NCI-H446 (cell line): ENCODE results near the gene RPTOR.
A peak's percentile ranks its signal among the peaks of the same experiment; 100 is the strongest.

ENCODE experiments used
- DNase-seq, 2 experiments: peaks; one replicate each; lab custom pipeline; 2025; lab: John Stamatoyannopoulos, UW

Gene RPTOR

DNA sequence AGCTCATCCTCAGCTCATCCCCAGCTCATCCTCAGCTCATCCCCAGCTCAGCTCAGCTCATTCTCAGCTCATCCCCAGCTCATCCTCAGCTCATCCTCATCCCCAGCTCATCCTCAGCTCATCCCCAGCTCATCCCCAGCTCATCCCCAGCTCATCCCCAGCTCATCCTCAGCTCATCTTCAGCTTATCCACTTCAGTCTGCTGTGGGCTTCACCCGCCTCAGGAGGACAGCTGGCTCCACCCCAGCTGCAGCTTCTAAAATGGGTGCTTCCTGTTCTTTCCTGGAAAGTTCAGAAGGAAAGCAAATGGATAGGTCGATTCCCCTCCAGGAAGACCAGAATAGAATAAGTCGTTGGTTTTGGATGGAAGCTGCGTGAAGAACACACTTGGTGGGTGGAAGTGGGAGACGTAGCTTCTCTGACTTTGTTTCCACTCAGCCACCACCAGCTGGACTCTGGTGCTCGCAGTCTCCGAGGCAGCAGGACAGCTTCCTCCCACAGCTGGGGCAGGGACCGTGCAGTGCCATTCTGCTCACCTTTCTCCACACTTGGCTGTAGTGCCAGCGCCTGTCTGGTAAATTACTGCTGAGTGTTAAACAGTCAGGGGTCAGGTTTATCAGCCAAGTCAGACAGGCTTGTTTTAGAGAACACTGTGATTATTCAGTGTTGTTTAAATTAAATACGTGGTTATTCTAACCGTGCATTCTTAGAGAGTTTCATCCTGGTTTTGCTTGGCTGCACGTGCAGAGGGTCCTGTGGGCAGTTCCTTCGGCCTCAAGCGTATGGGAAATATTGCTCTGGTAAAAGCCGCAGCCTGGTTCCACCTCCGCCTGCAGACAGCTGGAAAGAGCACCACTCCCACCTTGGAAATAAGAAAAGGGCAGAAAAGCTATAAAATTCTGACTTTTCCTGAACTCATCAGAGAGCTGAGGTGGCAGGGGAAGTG lies 386.0 kb downstream of the RPTOR start:
- DNase-seq: no peak

DNA sequence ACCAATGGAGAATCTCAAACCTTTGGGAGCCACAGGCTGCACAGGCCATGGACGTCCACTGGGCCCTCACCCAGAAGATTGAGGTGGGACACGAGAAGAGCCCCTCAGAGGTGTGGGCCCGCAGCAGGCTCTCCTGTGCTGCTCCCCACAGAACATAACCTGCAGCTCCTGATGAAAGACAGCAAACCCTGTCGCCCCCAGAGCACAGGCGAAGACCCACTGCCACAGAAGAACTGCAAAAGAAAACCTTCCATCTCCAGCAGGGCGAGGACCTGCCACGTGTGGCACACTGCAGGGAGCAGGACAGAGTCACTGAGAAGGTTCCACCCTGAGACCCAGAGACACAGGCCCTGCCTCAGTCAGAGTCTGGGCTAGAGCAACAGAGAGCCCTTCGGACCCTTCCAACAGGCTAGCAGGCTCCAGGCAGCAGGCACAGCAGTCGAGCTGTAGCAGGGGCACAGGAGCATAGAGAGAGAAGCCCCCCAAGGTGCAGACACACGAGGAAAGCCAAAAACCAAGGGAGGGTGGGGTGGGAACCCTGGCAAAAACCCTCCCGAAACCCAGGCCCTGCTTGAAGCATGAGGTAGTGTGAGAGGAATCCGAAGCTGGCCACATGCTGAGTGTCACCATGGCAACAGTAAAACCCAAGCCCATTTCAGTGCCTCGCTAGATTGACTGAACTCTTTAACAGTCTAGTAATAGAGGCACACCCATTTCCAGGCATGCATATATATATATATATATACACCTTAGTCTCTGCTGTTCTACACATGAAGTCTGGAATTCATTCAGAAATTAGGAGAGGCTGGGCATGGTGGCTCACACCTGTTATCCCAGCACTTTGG lies 387.0 kb downstream of the RPTOR start:
- DNase-seq: no peak

DNA sequence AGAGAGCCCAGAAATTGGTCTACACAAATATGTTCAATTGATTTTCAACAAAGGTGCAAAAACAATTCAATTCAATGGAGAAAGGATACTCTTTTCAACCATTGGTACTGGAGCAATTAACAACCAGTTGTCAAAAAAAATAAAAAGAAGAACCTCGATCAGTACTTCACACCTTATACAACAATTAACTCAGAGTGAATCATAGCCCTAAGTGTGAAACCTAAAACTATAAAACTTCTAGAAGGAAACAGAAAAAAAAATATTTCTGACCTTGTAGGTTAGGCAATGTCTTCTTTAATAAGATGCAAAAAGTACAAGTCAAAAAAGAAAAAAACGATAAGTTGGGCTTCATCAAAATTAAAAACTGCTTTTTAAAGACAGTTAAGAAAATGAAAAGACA lies 390.9 kb downstream of the RPTOR start:
- no peak for DNase-seq

DNA sequence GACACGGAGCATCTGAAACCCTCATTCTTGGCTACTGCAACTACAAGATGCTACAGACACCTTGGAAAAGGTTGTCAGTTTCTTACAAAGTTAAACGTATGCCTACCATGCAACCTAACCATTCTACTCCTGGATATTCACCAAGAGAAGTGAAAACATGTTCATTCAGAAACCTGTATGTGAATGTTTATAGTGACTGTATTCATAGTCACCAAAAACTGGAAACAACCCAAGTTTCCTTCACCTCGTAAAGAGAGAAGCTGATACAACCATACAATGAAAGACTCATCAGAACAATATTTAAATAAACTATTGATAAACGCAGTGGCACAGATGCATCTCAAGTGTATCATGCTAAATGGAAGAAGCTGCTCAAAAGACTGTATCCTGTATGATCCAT lies 391.6 kb downstream of the RPTOR start:
- DNase-seq: no peak

DNA sequence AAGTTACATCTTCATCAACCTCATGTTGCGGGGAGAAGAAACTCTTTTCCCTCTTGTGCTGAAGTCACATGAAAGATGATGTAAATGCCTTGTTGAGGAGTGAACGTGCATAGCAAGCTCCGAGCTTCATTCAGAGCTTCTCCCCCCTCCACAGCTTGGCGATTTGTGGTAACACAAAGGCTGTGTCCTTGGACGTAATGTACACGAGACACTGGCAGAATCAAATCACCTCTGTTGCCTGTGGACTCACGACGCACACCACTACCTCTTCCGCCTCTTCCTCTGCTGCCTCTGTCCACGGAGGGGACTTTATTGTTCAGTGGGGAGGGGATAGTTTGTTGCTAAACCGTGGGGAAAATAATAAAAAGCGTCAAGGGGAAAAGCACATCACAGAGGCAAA lies 392.1 kb downstream of the RPTOR start:
- DNase-seq: no peak

DNA sequence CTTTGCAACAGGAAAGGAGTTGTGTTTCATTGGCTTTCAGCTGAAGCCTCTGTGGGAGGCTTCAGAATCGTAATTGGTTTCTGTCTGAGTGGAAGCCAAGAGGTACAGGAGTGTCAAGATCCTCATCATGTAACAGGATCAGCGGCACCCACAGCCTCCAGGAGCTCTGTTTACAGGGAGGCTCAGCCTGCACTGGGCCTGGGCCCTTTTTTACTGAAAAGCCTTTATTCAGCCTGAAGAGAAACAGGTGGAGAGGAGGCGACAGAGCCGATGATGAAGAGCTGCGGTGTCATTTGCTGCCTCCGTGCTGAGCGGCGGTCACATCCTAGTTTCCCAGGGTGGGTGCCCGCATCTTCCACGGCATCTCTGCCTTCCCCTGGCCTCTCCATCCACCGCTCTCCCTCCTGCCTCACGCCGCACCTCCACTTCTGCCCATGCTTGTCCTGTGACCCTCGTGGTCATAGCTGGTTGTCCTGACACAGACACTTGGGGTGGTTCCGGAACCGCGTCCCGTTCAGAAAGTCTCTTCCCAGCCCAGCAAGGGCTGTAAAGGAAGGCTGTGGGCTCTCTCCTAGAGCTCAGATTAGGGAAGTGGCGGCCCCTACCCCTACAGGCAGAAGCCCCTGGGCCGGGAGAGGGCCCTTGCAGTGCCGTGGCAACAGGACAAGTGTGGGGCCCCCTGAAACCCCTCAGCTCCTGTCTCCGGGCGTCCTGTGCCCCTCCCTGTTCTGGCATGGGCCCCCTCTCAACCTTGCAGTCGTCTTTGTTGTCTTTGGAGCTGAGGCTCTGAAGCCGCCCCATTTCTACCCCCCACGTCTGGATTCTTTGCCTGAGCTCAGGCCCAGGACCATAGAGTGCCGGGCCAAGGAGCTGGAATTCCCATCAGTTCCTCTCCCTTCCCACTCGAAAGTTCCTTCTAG lies 393.1 kb downstream of the RPTOR start:
- DNase-seq: no peak

DNA sequence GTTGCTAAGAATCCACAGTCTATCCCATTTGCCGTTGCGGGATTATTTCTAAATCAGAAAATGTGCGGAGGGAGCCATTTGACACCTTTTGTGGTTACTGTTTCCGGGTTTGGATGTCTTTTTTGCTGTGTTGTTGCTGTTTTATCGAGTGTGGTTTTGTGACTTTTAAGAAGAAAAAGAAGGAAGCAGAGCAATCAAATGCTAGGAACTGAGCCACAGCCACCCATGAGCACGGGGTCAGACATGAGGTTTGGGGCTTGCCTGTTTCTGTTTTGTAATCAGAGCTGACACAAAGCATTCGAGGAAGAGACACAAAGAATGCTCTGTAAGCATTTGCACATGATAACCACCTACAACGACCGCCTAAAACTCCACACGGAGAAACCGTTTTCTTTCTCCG lies 393.9 kb downstream of the RPTOR start:
- DNase-seq: no peak

DNA sequence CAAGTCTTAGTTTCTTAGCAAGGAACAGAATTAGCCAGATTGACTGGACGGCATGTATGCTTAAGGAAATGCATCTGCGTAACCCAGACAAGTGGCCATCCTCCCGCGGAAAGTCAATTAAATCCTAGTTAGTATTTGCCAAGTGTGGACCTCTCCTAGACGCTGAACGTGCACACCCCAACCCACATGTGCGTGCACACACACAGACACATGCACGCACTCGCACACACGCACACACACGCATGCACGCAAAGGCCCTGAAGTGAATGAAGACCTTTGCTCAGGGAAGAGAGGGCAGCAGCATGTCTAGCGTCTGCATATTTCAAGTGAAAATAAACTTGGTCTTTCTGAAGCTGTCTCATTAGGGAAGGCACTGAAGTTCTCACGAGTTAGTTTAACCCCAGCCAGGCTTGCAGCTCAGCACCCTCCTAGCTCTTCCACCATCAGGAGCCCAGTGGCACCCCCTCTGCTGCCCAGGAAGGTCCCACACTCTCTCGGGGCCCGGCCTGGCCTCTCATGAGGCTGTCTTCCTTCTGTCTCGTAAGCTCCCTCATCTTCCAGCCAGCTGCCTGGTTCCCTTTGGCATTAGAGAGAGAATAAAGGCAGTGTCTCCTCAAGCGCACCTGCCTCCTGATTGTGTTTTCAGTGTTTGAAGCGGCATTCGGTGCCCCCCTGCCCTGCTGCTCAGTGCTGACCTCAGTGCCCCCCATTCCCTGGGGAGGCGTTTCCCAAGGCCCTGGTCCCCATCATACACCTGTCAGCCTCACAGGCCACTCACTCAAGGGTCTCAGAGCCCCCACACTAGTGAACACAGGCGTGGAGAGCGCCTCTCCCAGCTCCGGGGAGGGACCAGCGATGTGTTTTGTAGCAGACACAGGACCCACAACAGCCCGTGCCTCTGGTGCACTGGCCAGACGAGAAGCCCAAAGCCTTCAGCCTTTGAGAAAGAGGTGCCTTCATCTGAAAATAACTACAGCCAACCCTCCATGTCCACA lies 394.8 kb downstream of the RPTOR start:
- DNase-seq: no peak

DNA sequence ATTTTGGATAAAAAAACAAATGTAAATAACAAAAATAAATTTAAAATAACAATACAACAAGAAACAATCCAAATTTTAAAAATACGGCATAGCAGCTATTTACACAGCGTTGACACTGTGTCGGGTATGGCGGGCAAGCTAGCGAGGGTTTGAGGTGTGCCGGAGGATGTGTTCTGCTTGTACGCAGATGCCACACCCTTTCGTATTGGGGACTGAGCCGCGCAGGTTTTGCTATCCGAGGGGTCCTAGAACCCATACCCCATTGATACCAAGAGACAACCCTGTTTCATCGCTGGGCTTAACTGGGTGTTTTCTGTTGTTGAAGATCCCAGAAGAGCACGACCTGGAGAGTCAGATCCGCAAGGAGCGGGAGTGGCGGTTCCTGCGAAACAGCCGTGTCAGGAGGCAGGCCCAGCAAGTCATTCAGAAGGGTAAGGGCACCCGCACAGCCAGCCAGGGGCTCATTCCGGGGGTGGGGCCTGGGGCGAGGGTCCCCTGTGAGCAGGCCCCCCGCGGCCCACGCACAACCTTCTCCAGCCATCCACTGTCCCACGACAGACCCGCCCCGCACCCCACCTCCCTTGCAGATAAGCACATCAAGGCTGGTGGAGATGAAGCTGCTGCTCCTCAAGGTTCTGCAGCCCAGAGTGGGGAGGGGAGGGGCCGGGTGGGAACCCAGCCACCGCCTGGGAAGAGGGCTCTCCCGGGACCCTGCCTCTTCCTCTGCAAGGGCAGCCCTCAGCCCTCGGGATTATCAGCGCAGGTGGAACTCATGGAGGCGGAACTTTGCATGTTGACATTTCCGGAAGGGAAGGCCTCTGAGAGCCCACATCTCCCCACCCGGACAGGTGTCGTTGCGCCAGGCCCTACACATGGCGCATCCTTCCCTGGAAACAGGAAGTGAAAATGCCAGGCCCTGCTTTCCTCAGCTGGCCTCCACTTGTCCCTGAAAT lies 395.8 kb downstream of the RPTOR start:
- no peak for DNase-seq

DNA sequence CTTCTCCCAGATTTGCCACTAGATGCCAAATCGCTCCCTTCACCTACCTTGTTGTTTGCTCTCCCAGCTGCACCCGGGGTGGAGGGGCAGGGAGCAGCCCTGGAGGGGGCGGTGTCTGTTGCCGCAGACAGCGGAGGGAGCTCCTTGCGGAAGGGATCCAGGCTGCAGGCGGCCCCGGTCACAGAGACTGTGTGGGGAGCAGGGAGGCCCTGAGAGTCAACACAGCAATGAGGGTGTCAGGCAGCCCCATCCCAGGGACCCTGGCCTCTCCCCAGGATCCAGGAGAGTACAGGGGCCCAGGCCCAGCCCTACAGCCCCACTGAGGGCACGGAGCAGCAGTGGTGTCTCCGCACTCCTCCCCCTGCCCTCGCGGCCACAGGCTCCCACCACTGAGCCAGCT lies 396.5 kb downstream of the RPTOR start:
- no peak for DNase-seq

DNA sequence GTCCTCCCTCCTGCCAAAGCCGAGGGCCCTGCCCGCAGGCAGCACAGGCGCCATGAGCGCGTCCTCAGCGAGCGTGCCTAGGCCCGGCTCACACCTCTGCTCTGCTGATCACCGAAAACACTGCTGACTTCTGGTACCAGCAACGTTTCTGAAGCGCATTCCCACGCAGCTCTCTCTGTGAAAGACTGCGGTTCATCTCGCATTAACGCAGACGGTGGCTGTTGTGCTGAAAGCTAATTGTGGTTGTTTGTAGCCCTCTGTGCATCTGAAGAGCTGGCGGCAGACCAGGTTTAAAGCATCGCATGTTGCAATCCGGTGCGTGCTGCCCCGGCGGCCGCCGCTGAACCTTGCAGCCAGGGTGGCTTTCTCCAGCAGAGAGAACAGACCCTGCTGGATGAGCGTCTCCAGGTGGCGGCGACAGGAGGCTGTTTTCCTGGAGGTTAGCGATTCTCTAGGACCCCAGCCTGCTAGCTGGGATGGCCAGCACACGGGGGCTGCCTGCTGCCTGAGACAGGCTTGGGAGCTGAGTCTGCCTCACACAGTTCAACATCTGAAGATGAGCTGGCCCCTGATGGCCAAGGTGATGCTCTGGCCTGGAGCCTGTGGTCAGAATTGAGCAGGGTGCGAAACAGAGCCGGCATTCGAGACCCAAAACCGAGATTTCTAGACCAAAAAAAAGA lies 397.2 kb downstream of the RPTOR start:
- peak in 1 of 2 experiments; percentile 21 for DNase-seq

DNA sequence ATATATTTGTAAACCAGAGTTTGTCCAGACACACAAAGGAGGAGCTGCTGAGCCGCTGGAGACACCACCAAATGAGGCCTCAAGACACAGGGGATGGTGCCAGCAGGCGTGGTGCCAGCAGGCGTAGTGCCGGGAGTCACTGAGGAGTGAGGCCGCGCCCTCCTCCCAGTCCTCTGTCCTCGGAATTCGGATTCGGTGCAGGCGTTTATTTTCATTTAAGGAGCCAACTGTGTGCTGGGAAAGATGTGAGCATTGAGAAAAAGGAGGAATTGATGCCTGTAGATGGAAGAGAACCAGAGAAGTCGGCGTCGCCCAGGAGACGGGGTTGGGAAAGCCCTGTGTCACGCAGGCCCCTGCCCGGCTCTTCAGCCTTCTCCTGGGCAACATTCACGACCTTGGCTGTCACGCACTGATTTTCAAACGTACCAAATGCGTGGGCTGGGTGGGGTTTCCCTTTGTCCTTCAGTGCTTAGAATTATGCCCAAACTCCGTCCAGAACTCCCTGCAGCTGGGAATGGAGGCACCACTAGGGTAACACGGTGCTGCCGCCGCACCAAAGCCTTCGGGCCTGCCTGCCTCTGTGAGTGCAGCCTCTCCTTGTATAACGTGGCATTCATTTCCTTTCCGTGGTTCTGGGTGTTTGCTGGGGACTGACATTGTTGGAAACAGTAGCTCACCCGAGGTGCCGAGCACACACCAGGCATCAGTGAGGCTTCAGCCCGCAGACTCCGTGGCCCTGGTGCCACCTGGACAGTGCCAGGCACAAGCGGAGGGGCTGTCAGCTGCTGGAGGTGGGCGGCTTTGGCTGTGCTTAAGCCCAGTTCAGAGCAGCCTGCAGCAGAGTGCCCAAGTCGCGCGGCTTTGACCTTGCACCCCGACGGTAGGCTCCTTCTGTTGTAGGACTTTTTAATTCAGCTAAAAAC lies 398.0 kb downstream of the RPTOR start:
- peak; percentile 88 to 95 for DNase-seq

DNA sequence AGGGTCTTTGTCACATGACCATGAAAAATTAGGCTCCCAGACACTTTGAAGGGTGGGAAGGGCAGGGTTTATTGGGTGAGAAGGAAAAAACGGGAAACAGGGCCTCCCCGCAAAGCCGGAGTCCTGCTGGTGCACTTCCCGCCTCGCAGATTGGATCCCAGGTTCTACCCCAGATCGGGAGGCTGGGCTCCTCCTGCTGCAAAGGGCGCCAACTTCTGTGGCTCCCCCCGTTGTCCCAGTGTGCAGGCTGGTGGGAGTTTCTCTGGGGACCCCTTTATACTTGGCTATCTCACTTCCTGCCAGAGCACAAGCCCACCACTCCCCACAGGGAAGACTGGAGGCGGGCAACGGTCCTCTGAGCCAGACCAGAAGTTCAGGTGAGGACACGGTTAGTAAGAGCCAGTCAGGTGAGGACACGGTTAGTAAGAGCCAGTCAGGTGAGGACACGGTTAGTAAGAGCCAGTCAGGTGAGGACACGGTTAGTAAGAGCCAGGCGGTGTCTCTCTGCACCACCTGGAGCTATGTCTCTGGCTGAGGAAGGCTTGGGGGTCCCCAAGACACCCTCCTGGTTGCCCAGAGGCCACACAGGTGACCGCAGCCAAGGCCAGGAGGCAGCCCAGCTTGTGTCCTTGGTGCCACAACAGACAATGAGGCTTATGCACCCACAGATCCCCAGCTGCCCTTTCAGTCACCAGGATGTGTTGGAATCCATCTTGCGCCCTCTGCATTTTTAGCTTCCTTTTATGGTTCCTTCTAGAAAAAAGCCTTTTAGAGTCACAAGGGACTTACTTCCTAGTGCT lies 398.9 kb downstream of the RPTOR start:
- no peak for DNase-seq

DNA sequence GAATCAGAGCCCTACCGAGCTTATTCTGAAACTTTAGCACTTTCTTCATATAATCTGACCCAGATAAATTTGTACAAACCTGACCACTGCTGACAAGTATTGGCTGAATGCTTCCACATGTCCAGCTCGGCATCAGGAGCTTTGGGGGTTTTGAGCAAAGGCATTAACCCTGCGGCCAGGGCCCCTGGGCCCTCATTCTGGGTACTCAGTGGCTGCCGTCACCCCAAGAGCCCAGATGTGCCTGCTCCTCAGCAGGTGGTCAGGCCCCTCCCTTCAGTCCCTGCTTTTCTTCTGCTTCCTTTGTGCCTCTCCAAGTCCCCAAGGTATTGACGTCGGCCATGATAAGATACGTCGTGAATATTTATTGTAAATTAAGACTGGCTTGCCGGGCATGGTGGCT lies 399.7 kb downstream of the RPTOR start:
- DNase-seq: no peak

DNA sequence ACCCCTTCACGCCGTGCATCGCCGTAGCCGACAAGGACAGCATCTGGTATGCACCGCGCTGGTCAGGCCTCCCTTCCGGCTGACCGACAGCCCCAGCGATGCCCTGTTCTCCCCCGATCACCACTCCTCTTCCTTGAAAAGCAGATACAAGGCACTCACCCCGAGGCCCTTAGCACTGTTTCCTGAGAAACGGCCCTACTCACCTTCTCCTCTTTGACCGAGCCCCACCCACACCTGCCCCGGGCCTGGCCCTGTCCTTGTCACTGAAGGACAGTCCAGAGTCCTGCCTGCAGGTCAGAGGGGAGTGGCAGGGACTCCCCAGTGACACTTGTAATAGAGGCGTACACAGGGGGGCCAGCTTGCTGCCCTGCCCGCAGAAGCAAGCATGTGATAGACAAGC lies 401.1 kb downstream of the RPTOR start:
- DNase-seq: no peak

DNA sequence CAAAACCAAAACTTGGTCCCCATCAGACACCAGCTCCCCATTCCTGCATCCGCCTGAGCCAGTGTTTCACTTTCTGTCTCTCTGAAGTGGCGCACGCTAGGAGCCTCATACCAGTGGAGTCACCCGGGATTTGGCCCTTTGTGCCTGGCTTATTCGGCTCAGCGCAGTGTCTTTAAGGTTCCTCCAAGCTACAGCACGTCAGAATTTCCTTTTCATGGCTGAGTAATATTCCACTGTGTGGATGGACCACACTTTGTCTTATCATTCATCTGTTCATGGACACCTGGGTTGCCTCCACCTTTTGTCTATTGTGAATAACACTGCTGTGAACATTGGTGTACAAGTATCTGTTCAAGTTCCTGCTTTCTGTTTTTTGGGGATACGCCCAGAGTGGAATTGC lies 401.8 kb downstream of the RPTOR start:
- DNase-seq: no peak
